Measurements from ENCODE around the gene NCAN. TPM values are rescaled to one million over a fixed set of nuclear protein-coding genes. Genes with fewer than 3 reads are reported as not detected.

The NCAN gene
- total RNA-seq, 3 donors from 2014 or later (not counting 1 experiment from before 2014, with no cell fraction given), result not detected

DNA sequence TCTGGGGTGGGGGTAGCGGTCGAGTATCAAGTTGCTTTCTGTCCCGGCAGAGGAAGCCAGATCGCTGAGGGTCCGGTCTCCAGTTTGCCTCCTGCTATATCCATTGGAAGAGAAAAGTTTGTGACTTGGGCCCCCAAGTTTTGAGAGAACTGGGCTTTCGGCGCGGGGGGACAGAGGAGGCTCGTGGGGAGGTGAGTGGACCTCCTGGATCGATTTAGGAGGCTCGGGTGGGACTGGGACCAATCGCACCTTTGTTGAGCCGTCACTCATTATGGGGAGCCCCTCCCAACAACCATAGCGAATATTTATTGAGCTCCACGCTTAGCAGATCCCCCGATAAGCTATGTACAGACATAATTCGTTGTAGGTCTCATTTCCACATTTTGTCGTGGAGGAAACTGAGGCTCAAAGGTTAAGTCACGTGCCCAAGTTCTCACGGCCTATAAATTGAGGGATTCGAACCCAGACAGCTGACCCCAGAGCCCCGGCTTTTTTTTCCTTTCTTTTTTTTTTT, 18.8 kb upstream of the NCAN start:
- Mint-ChIP-seq H3K36me3 (no peaks in the 10 kb centered on the region), H3K4me1 (peaks cover 25 to 49% of the 10 kb centered on the region in 2 donors), H3K4me3 (peak overlapping the region; percentile 98), H3K9me3 (no peaks in the 10 kb centered on the region), H3K27ac (peak overlapping the region; percentile 96), H3K27me3 (ENCODE audit: low read depth in 2 of 2) (no peaks in the 10 kb centered on the region)
- TF ChIP-seq, protein P1, sequence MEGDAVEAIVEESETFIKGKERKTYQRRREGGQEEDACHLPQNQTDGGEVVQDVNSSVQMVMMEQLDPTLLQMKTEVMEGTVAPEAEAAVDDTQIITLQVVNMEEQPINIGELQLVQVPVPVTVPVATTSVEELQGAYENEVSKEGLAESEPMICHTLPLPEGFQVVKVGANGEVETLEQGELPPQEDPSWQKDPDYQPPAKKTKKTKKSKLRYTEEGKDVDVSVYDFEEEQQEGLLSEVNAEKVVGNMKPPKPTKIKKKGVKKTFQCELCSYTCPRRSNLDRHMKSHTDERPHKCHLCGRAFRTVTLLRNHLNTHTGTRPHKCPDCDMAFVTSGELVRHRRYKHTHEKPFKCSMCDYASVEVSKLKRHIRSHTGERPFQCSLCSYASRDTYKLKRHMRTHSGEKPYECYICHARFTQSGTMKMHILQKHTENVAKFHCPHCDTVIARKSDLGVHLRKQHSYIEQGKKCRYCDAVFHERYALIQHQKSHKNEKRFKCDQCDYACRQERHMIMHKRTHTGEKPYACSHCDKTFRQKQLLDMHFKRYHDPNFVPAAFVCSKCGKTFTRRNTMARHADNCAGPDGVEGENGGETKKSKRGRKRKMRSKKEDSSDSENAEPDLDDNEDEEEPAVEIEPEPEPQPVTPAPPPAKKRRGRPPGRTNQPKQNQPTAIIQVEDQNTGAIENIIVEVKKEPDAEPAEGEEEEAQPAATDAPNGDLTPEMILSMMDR (IDR thresholded peaks at IDR 0.05), result no peak
- H3K36me3 ChIP-seq (ENCODE audit: control insufficient read depth, insufficient read depth, low read length), result peaks cover 9% of the 10 kb centered on the region
- under 1% methylated on average over 22 of the region's 22 CpGs for WGBS (ENCODE audit: insufficient coverage)
- peak overlapping the region; percentile 73 for H3K4me3 ChIP-seq (ENCODE audit: low read length)
- peaks cover 39% of the 10 kb centered on the region for H3K4me1 ChIP-seq (ENCODE audit: control insufficient read depth, insufficient read depth, low read length)
- H3K27ac ChIP-seq (ENCODE audit: low read length), result peak overlapping the region; percentile 94
- intact Hi-C loops (cut with micrococcal nuclease), result loop anchor here (1.0 to 5.0 kb wide), 3 partner anchors 10 to 131 kb away; partner anchors contain the start of genes MAU2, NR2C2AP, SLC25A42 and SUGP1
- ATAC-seq, result no peak
- peak in 1 of 2 donors; percentile 55 for DNase-seq
- no peaks in the 10 kb centered on the region for H3K9me3 ChIP-seq (ENCODE audit: control insufficient read depth, insufficient read depth, low read length)
- H3K27me3 ChIP-seq (ENCODE audit: control insufficient read depth, insufficient read depth, low read length), result no peaks in the 10 kb centered on the region

DNA sequence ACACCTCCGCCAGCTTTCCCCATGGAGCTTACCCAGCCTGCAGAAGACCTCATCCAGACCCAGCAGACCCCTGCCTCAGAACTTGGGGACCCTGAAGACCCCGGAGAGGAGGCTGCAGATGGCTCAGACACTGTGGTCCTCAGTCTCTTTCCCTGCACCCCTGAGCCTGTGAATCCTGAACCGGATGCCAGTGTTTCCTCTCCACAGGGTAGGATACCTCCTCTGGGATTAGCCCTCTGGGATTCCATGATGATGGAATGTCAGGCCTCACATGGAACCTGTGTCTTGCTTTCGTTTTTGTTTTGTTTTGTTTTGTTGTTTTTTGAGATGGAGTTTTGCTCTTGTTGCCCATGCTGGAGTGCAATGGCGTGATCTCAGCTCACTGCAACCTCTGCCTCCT, 17.8 kb upstream of the NCAN start:
- TF ChIP-seq, protein P1 (IDR thresholded peaks at IDR 0.05), result no peak
- Mint-ChIP-seq H3K4me1 (peaks cover 25 to 42% of the 10 kb centered on the region in 2 donors), H3K27me3 (ENCODE audit: low read depth in 2 of 2) (no peaks in the 10 kb centered on the region), H3K9me3 (no peaks in the 10 kb centered on the region), H3K4me3 (peak overlapping the region; percentile 98), H3K27ac (peak overlapping the region; percentile 96), H3K36me3 (no peaks in the 10 kb centered on the region)
- Histone ChIP-seq H3K36me3 (ENCODE audit: control insufficient read depth, insufficient read depth, low read length) (peaks cover 17% of the 10 kb centered on the region), H3K4me1 (ENCODE audit: control insufficient read depth, insufficient read depth, low read length) (peaks cover 39% of the 10 kb centered on the region), H3K27ac (ENCODE audit: low read length) (no peak overlapping the region), H3K9me3 (ENCODE audit: control insufficient read depth, insufficient read depth, low read length) (no peaks in the 10 kb centered on the region), H3K27me3 (ENCODE audit: control insufficient read depth, insufficient read depth, low read length) (no peaks in the 10 kb centered on the region), H3K4me3 (ENCODE audit: low read length) (no peak overlapping the region)
- ATAC-seq (no peak), DNase-seq (no peak)
- WGBS (ENCODE audit: insufficient coverage), result 91% methylated on average over 5 of the region's 5 CpGs
- intact Hi-C loops (cut with micrococcal nuclease), result loop anchor here (5.0 kb wide), 1 partner anchor 132 kb away; the partner anchor contains the start of gene SLC25A42

DNA sequence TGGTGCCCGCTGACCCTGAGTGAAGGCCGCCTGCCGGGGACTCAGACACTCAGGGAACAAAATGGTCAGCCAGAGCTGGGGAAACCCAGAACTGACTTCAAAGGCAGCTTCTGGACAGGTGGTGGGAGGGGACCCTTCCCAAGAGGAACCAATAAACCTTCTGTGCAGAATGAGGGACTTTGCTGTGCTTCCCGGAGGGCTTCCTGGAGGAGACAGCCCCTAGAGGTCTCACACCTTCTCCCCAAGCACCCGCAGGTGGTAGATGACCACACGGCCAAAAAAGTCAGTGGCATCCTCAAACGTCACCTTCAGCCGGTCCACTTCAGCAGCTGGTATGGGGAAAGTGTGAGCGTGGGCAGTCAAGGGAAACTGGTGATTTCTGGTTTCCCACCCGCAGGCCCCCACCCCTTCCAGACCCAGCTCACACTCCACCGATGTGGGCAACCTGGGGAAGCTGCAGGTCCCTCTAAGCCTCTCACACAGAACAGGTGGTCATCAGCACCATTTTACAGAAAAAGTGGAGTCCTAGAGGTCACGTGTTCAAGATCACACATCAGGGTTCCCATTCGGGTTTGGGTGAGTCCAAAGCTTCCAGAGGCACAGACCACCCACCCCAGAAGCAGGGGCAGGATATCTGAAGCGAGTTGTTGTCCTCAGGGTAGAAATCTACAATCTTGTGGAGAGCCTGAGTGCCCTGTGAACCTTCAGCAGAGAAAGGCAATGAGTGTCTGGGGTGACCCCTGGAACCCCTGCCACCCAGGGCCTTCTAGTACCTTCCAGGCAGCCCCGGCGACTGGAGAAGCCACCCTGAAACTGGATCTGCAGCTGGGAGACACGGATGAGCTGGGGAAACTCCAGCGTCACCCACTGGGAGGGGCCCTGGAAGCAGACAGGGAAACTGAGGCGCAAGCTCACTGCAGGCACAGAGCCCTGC, 9.8 kb upstream of the NCAN start:
- Histone ChIP-seq H3K4me1 (ENCODE audit: control insufficient read depth, insufficient read depth, low read length) (peaks cover 28% of the 10 kb centered on the region), H3K9me3 (ENCODE audit: control insufficient read depth, insufficient read depth, low read length) (no peaks in the 10 kb centered on the region), H3K4me3 (ENCODE audit: low read length) (no peak overlapping the region), H3K36me3 (ENCODE audit: control insufficient read depth, insufficient read depth, low read length) (peaks cover 20% of the 10 kb centered on the region), H3K27me3 (ENCODE audit: control insufficient read depth, insufficient read depth, low read length) (no peaks in the 10 kb centered on the region), H3K27ac (ENCODE audit: low read length) (no peak overlapping the region)
- no peak for ATAC-seq
- TF ChIP-seq, protein P1 (IDR thresholded peaks at IDR 0.05), result no peak
- peaks cover 15 to 21% of the 10 kb centered on the region in 2 donors for H3K4me1 Mint-ChIP-seq
- no peak for DNase-seq
- intact Hi-C loops (cut with micrococcal nuclease), result no loop called here
- 80% methylated on average over 14 of the region's 19 CpGs for WGBS (ENCODE audit: insufficient coverage)
- no peaks in the 10 kb centered on the region for H3K9me3 Mint-ChIP-seq
- peak overlapping the region; percentile 84 to 87 for H3K27ac Mint-ChIP-seq
- no peaks in the 10 kb centered on the region for H3K27me3 Mint-ChIP-seq (ENCODE audit: low read depth in 2 of 2)
- H3K36me3 Mint-ChIP-seq, result no peaks in the 10 kb centered on the region
- peak overlapping the region; percentile 90 for H3K4me3 Mint-ChIP-seq

All from natural killer cell (primary cell).